Hepatocyte (in vitro differentiated cells): ENCODE data around the gene KLHL21. TPM values are rescaled to one million over a fixed set of nuclear protein-coding genes. Genes with fewer than 3 reads are reported as not detected.

ENCODE experiments used
- DNase-seq: peaks from one replicate; pipeline ENCODE4 v3.0.0-alpha.2; 2016; ENCODE audit warnings: low spot score
- H2AFZ ChIP-seq: fragments of 200-600 bp; sonication (generic); 2 replicates; pipeline ENCODE4 v1.6.0; 2016; ENCODE audit warnings: antibody characterized with exemption, mild to moderate bottlenecking
- H3K27ac ChIP-seq: fragments of 200-600 bp; sonication (generic); 2 replicates; pipeline ENCODE4 v1.5.1; 2016; ENCODE audit warnings: mild to moderate bottlenecking
- H3K27me3 ChIP-seq: fragments of 200-600 bp; sonication (generic); 2 replicates; pipeline ENCODE4 v1.6.1; 2016
- H3K36me3 ChIP-seq: fragments of 200-600 bp; sonication (generic); replicated peaks from 2 replicates; pipeline ENCODE4 v1.5.1; 2016; ENCODE audit warnings: low read depth; ENCODE audit not compliant: insufficient read depth
- H3K4me1 ChIP-seq: fragments of 200-600 bp; sonication (generic); 2 replicates; pipeline ENCODE4 v1.5.1; 2016; ENCODE audit warnings: mild to moderate bottlenecking, moderate library complexity; ENCODE audit not compliant: insufficient read depth
- H3K4me2 ChIP-seq: fragments of 200-600 bp; sonication (generic); 2 replicates; pipeline ENCODE4 v1.6.0; 2016
- H3K4me3 ChIP-seq: fragments of 200-600 bp; sonication (generic); 2 replicates; pipeline ENCODE4 v1.5.1; 2016; ENCODE audit warnings: mild to moderate bottlenecking
- H3K79me2 ChIP-seq: fragments of 200-600 bp; sonication (generic); 2 replicates; pipeline ENCODE4 v1.6.0; 2017; ENCODE audit warnings: mild to moderate bottlenecking
- H3K9me2 ChIP-seq: fragments of 200-600 bp; sonication (generic); replicated peaks from 2 replicates; pipeline ENCODE4 v1.6.0; 2017; ENCODE audit warnings: mild to moderate bottlenecking; ENCODE audit not compliant: insufficient read depth
- H3K9me3 ChIP-seq: fragments of 200-600 bp; sonication (generic); 2 replicates; pipeline ENCODE4 v1.5.1; 2016; ENCODE audit warnings: low read depth, mild to moderate bottlenecking
- H4K20me1 ChIP-seq: fragments of 200-600 bp; sonication (generic); 2 replicates; pipeline ENCODE4 v1.6.0; 2016; ENCODE audit warnings: mild to moderate bottlenecking; ENCODE audit not compliant: insufficient read depth, poor library complexity, severe bottlenecking
- CTCF ChIP-seq: fragments of 200-600 bp; sonication (generic); IDR thresholded peaks from 2 replicates; pipeline ENCODE4 v1.5.1; 2016; ENCODE audit warnings: antibody characterized with exemption, mild to moderate bottlenecking; ENCODE audit not compliant: poor library complexity
- EZH2 ChIP-seq: fragments of 200-600 bp; sonication (generic); IDR thresholded peaks from 2 replicates; pipeline ENCODE4 v1.6.1; 2016; ENCODE audit warnings: antibody characterized with exemption, mild to moderate bottlenecking, borderline replicate concordance
- EZH2phosphoT487 ChIP-seq: fragments of 200-600 bp; sonication (generic); IDR thresholded peaks from one replicate; pipeline ENCODE4 v1.6.1; 2018; ENCODE audit warnings: antibody characterized with exemption, mild to moderate bottlenecking, low read depth, moderate library complexity; ENCODE audit not compliant: unreplicated experiment, severe bottlenecking
- WGBS: methylation state at CpG from one replicate; pipeline ENCODE4 v1.1.6; 2016; ENCODE audit warnings: low lambda C conversion rate; ENCODE audit errors: missing lambda C conversion rate; 5-methylcytosine and 5-hydroxymethylcytosine counted together
- polyA plus RNA-seq: library from polyadenylated mRNA; unstranded; fragments of >200 nt; fragmentation: Nextera tagmentation; extraction: Ambion mirVana; gene quantifications from 2 replicates; pipeline ENCODE4 v1.2.1, GENCODE V29; 2016
- total RNA-seq: library from RNA; depleted of rRNA; stranded (reverse); fragments of >200 nt; gene quantifications from 2 replicates; pipeline ENCODE4 v1.2.3, GENCODE V29; 2014

Gene KLHL21
- total and polyA plus RNA-seq, 2 experiments from 2014 or later = 20.0 to 20.6 TPM

- no peak overlapping the region for H2AFZ ChIP-seq
- no peak for DNase-seq
- H3K79me2 ChIP-seq = peaks cover 32% of the 10 kb centered on the region
- no peak overlapping the region for H3K4me3 ChIP-seq
- no peaks in the 10 kb centered on the region for H3K9me2 ChIP-seq
- no peaks in the 10 kb centered on the region for H3K27me3 ChIP-seq
- no peak overlapping the region for H3K4me2 ChIP-seq
- H3K36me3 ChIP-seq = no peaks in the 10 kb centered on the region
- no peaks in the 10 kb centered on the region for H3K9me3 ChIP-seq
- no peaks in the 10 kb centered on the region for H4K20me1 ChIP-seq
- H3K27ac ChIP-seq = no peak overlapping the region
- peaks cover 24% of the 10 kb centered on the region for H3K4me1 ChIP-seq
- 96% methylated on average over 7 of the region's 7 CpGs for WGBS
- TF ChIP-seq EZH2 = no peak
- TF ChIP-seq EZH2phosphoT487 = no peak
- no peak for TF ChIP-seq CTCF
Observed at GRCh38 chr1:6585841-6586240, 16.8 kb downstream of the KLHL21 start.

GRCh38 chr1:6585081-6585722 is 17.5 kb downstream of the KLHL21 start:
- Histone ChIP-seq H4K20me1 (no peaks in the 10 kb centered on the region), H2AFZ (no peak overlapping the region), H3K4me2 (no peak overlapping the region), H3K79me2 (peaks cover 38% of the 10 kb centered on the region), H3K36me3 (no peaks in the 10 kb centered on the region), H3K9me2 (no peaks in the 10 kb centered on the region), H3K9me3 (no peaks in the 10 kb centered on the region), H3K4me3 (no peak overlapping the region), H3K27me3 (no peaks in the 10 kb centered on the region), H3K27ac (no peak overlapping the region), H3K4me1 (peaks cover 30% of the 10 kb centered on the region)
- 88% methylated on average over 12 of the region's 12 CpGs for WGBS
- TF ChIP-seq EZH2 (no peak), EZH2phosphoT487 (no peak), CTCF (no peak)
- DNase-seq = no peak

GRCh38 chr1:6584126-6585080 is 18.3 kb downstream of the KLHL21 start:
- peaks cover 31% of the 10 kb centered on the region for H3K4me1 ChIP-seq
- no peaks in the 10 kb centered on the region for H3K36me3 ChIP-seq
- no peaks in the 10 kb centered on the region for H4K20me1 ChIP-seq

More at GRCh38 chr1:6584126-6585080, 18.3 kb downstream of the KLHL21 start:
- WGBS = 86% methylated on average over 21 of the region's 21 CpGs
- Histone ChIP-seq H3K9me2 (no peaks in the 10 kb centered on the region), H3K27me3 (no peaks in the 10 kb centered on the region), H3K4me2 (no peak overlapping the region), H3K9me3 (no peaks in the 10 kb centered on the region), H3K27ac (no peak overlapping the region), H3K4me3 (no peak overlapping the region), H3K79me2 (peaks cover 40% of the 10 kb centered on the region), H2AFZ (no peak overlapping the region)
- no peak for DNase-seq
- TF ChIP-seq EZH2 = no peak
- no peak for TF ChIP-seq EZH2phosphoT487
- no peak for TF ChIP-seq CTCF
